ENCODE data around the gene RINT1. TPM values are rescaled to one million over a fixed set of nuclear protein-coding genes. Genes with fewer than 3 reads are reported as not detected.
"Not testable (repeated sequence)": the region's sequence is repeated elsewhere in the genome, so short reads cannot be mapped to it uniquely, and the experiment has no call there.

The RINT1 gene
- 10 to 100 TPM; 15.5 to 26.0 (median 20.9) TPM for total RNA-seq

GRCh38 chr7:105531792-105532671, at the start of gene RINT1:
Gene RINT1, plus strand, starts transcription at chr7:105532201. Its CDS starts 115 bp downstream, at chr7:105532316.
- WGBS, 10 experiments, result 4 to 20% (median 14%) methylated on average over 1 to 9 of the region's 42 CpGs; no CpG with 5 or more reads in 2 of the 10 experiments
- peaks cover 9 to 13% of the 10 kb centered on the region in 2 donors for H3K4me1 ChIP-seq (replicated peaks in 1 of 2)
- peak; percentile 99 for ATAC-seq (replicated peaks in 6 of 8)
- H3K27ac ChIP-seq, result peak within 1 kb of the TSS; percentile 89 to 91
- peak within 1 kb of the TSS; percentile 66 to 98 (median 81) for H3K4me3 ChIP-seq
- in situ Hi-C loops (cut with MboI; ENCODE audit: low pct_unique_long_range_greater_than_20kb in 2 of 9, low sequenced_read_pairs in 9 of 9, unreplicated experiment in 9 of 9), result no loop called here

GRCh38 chr7:105487579-105488571, 44.1 kb upstream of the RINT1 start:
- 20 to 100% (median 86%) methylated on average over 1 to 5 of the region's 6 CpGs; no CpG with 5 or more reads in 1 of the 10 experiments for WGBS, 10 experiments
- no peak overlapping the region for H3K4me3 ChIP-seq
- no peaks in the 10 kb centered on the region for H3K4me1 ChIP-seq (replicated peaks in 1 of 2)
- ATAC-seq (replicated peaks in 6 of 8), result peak; percentile 32 to 86 (median 52)
- H3K27ac ChIP-seq, result no peak overlapping the region
- in situ Hi-C loops (cut with MboI; ENCODE audit: low pct_unique_long_range_greater_than_20kb in 2 of 9, low sequenced_read_pairs in 9 of 9, unreplicated experiment in 9 of 9), result no loop called here

DNA sequence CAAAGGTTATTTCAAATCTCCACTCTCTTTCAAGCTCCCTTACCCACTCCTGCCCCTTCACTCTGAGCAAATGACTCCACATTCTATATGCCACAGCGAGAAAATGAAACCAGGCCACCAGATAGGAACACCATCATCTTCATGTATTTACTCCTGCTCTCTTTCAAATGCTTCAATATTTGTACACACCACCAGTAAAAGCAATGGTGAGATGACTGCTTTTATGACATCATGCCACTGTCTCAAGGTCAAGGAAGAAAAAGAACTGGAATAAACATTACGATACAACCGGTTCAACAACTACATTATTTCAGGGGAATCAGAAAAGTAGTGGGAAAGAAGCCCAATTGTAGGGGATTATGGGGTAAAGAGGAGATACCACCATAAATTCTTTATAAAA, 42.6 kb upstream of the RINT1 start:
- WGBS, 10 experiments, result 90 to 100% (median 100%) methylated on average over 1 to 3 of the region's 3 CpGs; no CpG with 5 or more reads in 2 of the 10 experiments
- in situ Hi-C loops (cut with MboI; ENCODE audit: low pct_unique_long_range_greater_than_20kb in 2 of 9, low sequenced_read_pairs in 9 of 9, unreplicated experiment in 9 of 9), result no loop called here
- Histone ChIP-seq H3K4me3 (no peak overlapping the region), H3K27ac (no peak overlapping the region), H3K4me1 (replicated peaks in 1 of 2) (no peaks in the 10 kb centered on the region)
- ATAC-seq (replicated peaks in 6 of 8), result no peak

DNA sequence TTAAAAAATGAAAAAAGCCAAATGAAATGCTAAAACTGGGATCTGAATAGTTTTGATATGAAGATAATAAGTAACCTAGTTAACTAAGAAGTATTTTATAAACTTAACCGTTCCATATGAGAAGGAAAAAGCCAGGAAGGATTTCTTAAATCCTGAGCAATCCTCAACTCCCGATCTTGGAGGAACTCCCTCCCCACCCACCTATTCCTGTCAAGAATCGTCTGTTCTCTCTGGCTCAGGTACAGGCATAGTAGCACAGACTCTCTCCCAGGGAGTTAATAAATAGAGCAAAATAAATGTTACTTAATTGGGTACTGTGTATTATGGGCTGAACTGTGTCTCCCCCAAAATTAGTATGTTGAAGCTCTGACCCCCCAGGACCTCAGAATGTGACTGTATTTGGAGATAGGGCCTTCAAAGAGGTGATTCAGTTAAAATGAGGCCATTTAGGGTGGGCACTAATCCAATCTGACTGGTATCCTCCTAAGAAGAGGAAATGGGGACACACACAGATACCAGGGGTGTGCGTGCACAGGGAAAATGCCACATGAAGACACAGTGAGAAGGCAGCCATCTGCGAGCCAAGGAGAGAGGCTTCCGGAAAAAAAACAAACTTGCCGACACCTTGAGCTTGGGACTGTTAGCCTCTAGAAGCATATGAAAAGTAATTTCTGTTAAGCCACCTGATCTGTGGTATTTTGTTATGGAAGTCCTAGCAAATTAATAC, 38.6 kb upstream of the RINT1 start:
- in situ Hi-C loops (cut with MboI; ENCODE audit: low pct_unique_long_range_greater_than_20kb in 2 of 9, low sequenced_read_pairs in 9 of 9, unreplicated experiment in 9 of 9), result no loop called here
- no peak for ATAC-seq (replicated peaks in 6 of 8)
- no peak overlapping the region for H3K27ac ChIP-seq
- WGBS, 10 experiments, result 88 to 100% (median 100%) methylated on average over 1 to 6 of the region's 7 CpGs; no CpG with 5 or more reads in 1 of the 10 experiments
- no peak overlapping the region for H3K4me3 ChIP-seq
- no peaks in the 10 kb centered on the region for H3K4me1 ChIP-seq (replicated peaks in 1 of 2)

DNA sequence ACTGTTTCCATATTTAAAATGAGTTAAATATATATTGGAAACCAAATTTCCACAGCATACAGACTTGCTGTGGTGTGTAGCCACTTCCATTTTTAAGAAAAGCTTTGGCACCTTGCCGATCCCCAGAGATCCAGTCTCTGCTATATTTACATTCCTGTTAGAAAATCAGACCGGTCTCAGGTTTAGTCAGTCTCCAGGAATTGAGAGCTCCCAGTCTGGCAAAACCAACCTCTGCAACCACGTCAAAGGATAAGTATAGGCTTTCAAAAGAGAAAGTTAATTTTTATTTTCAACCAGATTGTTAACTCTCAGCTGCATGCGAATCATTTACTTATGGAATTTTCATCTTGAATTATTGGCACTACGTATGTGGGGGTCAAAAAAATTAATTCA, 38.1 kb upstream of the RINT1 start:
- in situ Hi-C loops (cut with MboI; ENCODE audit: low pct_unique_long_range_greater_than_20kb in 2 of 9, low sequenced_read_pairs in 9 of 9, unreplicated experiment in 9 of 9), result no loop called here
- ATAC-seq (replicated peaks in 6 of 8), result no peak
- Histone ChIP-seq H3K4me3 (no peak overlapping the region), H3K4me1 (replicated peaks in 1 of 2) (no peaks in the 10 kb centered on the region), H3K27ac (no peak overlapping the region)
- 28 to 100% (median 91%) methylated on average over 1 to 5 of the region's 5 CpGs for WGBS, 10 experiments

DNA sequence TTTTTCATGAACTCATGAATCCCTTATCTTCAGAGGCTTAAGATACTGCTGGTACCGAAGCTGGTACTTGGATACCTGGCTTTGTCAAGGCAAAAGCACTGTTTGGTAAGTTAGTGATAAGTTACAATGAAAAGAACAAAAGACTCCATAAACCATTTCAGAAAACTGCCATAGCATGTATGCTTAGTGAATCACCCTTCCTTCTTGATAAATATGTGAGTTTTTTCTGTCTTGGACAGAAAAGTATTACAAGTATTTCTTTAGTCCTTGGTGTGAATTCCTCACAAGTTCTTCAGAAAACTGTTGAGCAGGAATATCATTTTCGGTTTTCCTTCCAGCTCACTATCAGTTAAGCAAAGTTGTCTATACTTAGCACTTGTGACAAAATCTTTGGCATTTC, 35.5 kb upstream of the RINT1 start:
- ATAC-seq (replicated peaks in 6 of 8), result peak in 1 of 8 experiments; percentile 43

GRCh38 chr7:105497016-105497415, 35.0 kb upstream of the RINT1 start:
- Histone ChIP-seq H3K4me3 (no peak overlapping the region), H3K27ac (no peak overlapping the region), H3K4me1 (replicated peaks in 1 of 2) (no peaks in the 10 kb centered on the region)
- peak in 1 of 8 experiments; percentile 26 for ATAC-seq (replicated peaks in 6 of 8)
- 60 to 100% (median 92%) methylated on average over 1 to 5 of the region's 5 CpGs for WGBS, 10 experiments
- in situ Hi-C loops (cut with MboI; ENCODE audit: low pct_unique_long_range_greater_than_20kb in 2 of 9, low sequenced_read_pairs in 9 of 9, unreplicated experiment in 9 of 9), result no loop called here

More for the DNA sequence above, 35.5 kb upstream of the RINT1 start:
- no peaks in the 10 kb centered on the region for H3K4me1 ChIP-seq (replicated peaks in 1 of 2)
- H3K27ac ChIP-seq, result no peak overlapping the region
- in situ Hi-C loops (cut with MboI; ENCODE audit: low pct_unique_long_range_greater_than_20kb in 2 of 9, low sequenced_read_pairs in 9 of 9, unreplicated experiment in 9 of 9), result no loop called here
- WGBS, 10 experiments, result 12 to 100% (median 96%) methylated on average over 1 to 2 of the region's 2 CpGs; no CpG with 5 or more reads in 1 of the 10 experiments
- no peak overlapping the region for H3K4me3 ChIP-seq

DNA sequence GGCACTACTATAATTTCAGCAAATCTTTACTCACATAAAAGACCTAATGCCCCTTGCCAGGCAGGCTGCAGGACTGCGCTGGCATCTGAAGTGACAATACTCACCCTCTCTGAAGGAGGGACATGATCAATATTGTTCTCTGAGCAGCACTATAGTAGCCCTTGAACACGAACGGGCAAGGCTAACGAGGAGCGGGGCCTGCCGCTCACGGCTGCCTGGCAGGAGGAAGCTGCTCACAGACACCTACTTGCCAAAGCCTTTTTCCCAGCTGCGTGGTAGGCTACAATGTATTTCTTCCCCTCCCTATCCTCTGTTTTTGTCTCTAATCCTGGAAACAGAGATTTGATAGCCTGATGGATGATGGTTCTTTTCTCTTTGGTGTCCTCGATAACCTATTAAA, 29.8 kb upstream of the RINT1 start:
- Histone ChIP-seq H3K4me3 (no peak overlapping the region), H3K27ac (no peak overlapping the region), H3K4me1 (replicated peaks in 1 of 2) (no peaks in the 10 kb centered on the region)
- WGBS, 10 experiments, result 62 to 100% (median 94%) methylated on average over 2 to 8 of the region's 9 CpGs
- in situ Hi-C loops (cut with MboI; ENCODE audit: low pct_unique_long_range_greater_than_20kb in 2 of 9, low sequenced_read_pairs in 9 of 9, unreplicated experiment in 9 of 9), result no loop called here
- ATAC-seq (replicated peaks in 6 of 8), result no peak

DNA sequence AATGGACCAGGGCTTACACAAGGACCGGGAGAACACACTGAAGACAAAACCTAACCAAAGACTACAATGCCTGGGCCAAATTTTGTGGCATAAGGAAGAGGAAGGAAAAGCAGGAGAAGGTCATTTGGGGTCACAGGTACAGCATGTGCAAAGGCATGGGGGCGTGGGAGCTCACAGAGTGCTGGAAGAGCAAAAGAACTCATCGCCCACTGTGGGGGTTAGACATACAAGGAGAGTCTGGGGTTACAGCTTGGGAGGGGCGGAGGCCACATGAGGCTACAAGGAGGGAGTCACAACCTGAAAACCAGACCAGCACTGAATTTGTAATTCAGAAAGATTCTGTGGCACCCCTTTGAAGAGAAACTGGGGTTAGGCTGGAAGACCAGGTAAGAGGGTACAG, 19.6 kb upstream of the RINT1 start:
- ATAC-seq (replicated peaks in 6 of 8), result no peak
- Histone ChIP-seq H3K27ac (no peak overlapping the region), H3K4me3 (no peak overlapping the region), H3K4me1 (replicated peaks in 1 of 2) (no peaks in the 10 kb centered on the region)
- WGBS, 10 experiments, result 60 to 100% (median 88%) methylated on average over 1 to 4 of the region's 4 CpGs; no CpG with 5 or more reads in 1 of the 10 experiments
- in situ Hi-C loops (cut with MboI; ENCODE audit: low pct_unique_long_range_greater_than_20kb in 2 of 9, low sequenced_read_pairs in 9 of 9, unreplicated experiment in 9 of 9), result no loop called here

- in situ Hi-C loops (cut with MboI; ENCODE audit: low pct_unique_long_range_greater_than_20kb in 2 of 9, low sequenced_read_pairs in 9 of 9, unreplicated experiment in 9 of 9), result no loop called here
- H3K27ac ChIP-seq, result no peak overlapping the region
- no peak for ATAC-seq (replicated peaks in 6 of 8)
- H3K4me3 ChIP-seq, result no peak overlapping the region
- H3K4me1 ChIP-seq (replicated peaks in 1 of 2), result no peaks in the 10 kb centered on the region
- 57 to 100% (median 92%) methylated on average over 1 to 3 of the region's 4 CpGs; no CpG with 5 or more reads in 3 of the 10 experiments for WGBS, 10 experiments
Observed at GRCh38 chr7:105512926-105513526, 19.0 kb upstream of the RINT1 start.

DNA sequence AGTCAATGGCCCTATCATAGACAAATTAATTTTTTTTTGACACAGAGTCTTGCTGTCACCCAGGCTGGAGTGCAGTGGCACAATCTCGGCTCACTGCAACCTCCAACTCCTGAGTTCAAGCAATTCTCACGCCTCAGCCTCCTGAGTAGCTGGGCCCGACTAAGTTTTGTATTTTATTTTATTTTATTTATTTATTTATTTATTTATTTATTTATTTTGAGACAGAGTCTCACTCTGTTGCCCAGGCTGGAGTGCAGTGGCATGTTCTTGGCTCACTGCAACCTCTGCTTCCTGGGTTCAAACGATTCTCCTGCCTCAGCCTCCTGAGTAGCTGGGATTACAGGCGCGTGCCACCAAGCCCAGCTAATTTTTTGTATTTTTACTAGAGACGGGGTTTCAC, 16.4 kb upstream of the RINT1 start:
- ATAC-seq (replicated peaks in 6 of 8); H3K4me1 ChIP-seq (replicated peaks in 1 of 2); H3K27ac ChIP-seq; H3K4me3 ChIP-seq; in situ Hi-C loops (cut with MboI; ENCODE audit: low pct_unique_long_range_greater_than_20kb in 2 of 9, low sequenced_read_pairs in 9 of 9, unreplicated experiment in 9 of 9): not testable (repeated sequence)
- 89 to 100% (median 96%) methylated on average over 1 to 7 of the region's 7 CpGs; no CpG with 5 or more reads in 1 of the 10 experiments for WGBS, 10 experiments

DNA sequence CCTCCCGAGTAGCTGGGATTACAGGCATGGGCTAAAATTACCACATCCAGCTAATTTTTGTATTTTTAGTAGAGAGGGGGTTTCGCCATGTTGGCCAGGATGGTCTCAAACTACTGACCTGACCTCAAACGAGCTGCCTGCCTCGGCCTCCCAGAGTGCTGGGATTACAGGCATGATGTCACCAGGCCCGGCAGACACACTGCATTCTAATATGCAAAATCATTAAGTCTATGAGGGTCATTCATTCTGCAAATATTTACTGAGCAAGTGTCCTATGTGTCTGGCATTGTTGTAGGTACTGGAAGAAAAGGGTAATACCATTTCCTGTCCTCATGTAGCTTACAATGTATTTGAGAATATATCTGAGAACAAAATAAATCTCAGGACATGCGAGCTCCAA, 12.6 kb upstream of the RINT1 start:
- no peak for ATAC-seq (replicated peaks in 6 of 8)
- Histone ChIP-seq H3K4me3 (no peak overlapping the region), H3K27ac (no peak overlapping the region), H3K4me1 (replicated peaks in 1 of 2) (peaks cover 8% of the 10 kb centered on the region in 2 donors)
- in situ Hi-C loops (cut with MboI; ENCODE audit: low pct_unique_long_range_greater_than_20kb in 2 of 9, low sequenced_read_pairs in 9 of 9, unreplicated experiment in 9 of 9), result no loop called here
- WGBS, 10 experiments, result 40 to 100% (median 83%) methylated on average over 1 to 5 of the region's 6 CpGs; no CpG with 5 or more reads in 2 of the 10 experiments

Data from motor neuron (in vitro differentiated cells).